Kidney epithelial cell (primary cell): ENCODE results near the gene FOSB. TPM values are rescaled to one million over a fixed set of nuclear protein-coding genes. Genes with fewer than 3 reads are reported as not detected.
A peak's percentile ranks its signal among the peaks of the same experiment; 100 is the strongest.

Experiments used
- DNase-seq: peaks from one replicate; pipeline ENCODE4 v3.0.0-alpha.2; 2010; ENCODE audit warnings: low read depth
- H3K27me3 ChIP-seq: 2 replicates; pipeline ENCODE4 v1.6.0; 2011; ENCODE audit warnings: low read length; ENCODE audit not compliant: control insufficient read depth, insufficient read depth
- H3K36me3 ChIP-seq: 2 replicates; pipeline ENCODE4 v1.5.1; 2011; ENCODE audit warnings: low read length; ENCODE audit not compliant: control insufficient read depth, insufficient read depth
- H3K4me3 ChIP-seq: 2 replicates; pipeline ENCODE4 v1.5.1; 2011; ENCODE audit warnings: low read depth, mild to moderate bottlenecking, control low read depth, low read length
- CTCF ChIP-seq: IDR thresholded peaks from 2 replicates; pipeline ENCODE4 v1.5.1; 2011; ENCODE audit warnings: mild to moderate bottlenecking, moderate library complexity, low read length, control low read depth, inconsistent platforms; ENCODE audit not compliant: insufficient read depth, poor library complexity, severe bottlenecking
- total RNA-seq: library from RNA; depleted of rRNA; stranded (reverse); fragments of >200 nt; gene quantifications from 2 replicates; pipeline ENCODE4 v1.2.3, GENCODE V29; 2015

Gene FOSB
- total RNA-seq, 1 donor from 2014 or later = 1.6 TPM

- no peak for TF ChIP-seq CTCF
- no peaks in the 10 kb centered on the region for H3K36me3 ChIP-seq
- no peak overlapping the region for H3K4me3 ChIP-seq
Measured at GRCh38 chr19:45483033-45483432, 15.2 kb downstream of the FOSB start.

DNA sequence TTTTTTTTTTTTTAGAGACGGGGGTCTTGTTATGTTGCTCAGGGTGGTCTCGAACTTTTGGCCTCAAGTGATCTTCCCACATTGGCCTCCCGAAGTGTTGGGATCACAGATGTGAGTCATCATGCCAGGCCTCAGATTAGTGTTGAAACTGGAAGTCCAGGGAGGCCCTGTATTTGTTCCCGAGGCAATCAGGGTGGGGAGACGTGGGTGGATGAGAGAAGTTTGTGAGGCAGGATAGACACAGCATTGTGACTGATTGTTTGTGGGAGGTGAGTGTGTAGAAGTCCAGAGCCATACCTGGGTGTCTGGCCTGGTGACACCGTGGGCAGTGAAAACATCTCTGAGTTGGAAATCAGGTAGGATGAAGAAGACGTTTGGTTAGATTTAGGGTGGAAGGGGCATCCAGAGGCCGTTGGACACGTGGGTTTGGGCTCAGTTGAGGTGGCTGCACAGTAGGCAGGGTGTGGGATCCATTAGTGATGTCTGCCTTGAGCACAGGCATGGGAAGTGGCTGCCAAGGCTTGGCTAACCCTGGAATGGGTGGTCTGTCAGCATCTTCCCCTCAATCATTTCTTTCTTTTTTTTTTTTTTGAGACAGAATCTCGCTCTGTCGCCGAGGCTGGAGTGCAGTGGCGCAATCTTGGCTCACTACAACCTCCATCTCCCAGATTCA lies 16.6 kb downstream of the FOSB start:
- no peak for DNase-seq
- no peak overlapping the region for H3K4me3 ChIP-seq

More at GRCh38 chr19:45483033-45483432, 15.2 kb downstream of the FOSB start:
- no peak for DNase-seq
- no peaks in the 10 kb centered on the region for H3K27me3 ChIP-seq

DNA sequence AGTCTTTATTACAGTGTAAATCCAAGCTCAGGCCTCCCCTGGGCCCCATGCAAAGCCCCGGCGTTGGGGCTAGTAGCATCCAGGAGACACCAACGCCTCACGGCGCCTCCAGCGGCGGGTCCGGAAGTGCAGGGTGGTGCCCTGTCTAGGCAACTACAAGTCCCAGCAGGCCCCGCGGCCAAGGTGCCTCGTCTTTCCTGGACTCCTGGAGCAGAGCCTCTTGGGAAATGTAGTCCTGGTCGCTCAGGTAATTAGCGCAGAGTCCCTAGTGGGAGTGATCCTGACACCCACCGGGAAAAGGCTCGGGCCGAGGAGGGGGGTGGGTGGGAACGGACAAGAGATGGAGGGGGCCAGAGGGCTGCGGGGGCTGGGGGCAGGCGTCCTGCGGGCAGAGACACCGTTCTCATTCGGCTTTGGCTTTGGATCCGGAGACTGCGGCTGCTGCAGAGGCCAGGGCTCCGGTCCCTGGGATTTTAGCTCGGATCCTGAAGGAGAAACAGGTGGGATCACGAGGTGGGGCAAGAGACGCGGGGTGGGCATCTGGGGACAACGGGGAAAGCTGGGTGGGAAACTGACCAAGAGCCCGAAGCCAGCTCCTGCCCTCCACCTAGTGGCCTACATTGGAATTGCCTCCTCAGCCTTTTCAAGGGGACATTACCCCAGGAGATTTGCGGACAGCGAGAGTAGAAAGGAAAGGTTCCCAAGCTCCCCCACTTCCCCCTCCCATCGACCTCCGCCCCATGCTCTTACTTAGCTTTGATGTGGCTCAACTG lies 17.7 kb downstream of the FOSB start:
- peak; percentile 70 for DNase-seq

More for the DNA sequence above, 16.6 kb downstream of the FOSB start:
- no peak for TF ChIP-seq CTCF
- Histone ChIP-seq H3K36me3 (no peaks in the 10 kb centered on the region), H3K27me3 (no peaks in the 10 kb centered on the region)

DNA sequence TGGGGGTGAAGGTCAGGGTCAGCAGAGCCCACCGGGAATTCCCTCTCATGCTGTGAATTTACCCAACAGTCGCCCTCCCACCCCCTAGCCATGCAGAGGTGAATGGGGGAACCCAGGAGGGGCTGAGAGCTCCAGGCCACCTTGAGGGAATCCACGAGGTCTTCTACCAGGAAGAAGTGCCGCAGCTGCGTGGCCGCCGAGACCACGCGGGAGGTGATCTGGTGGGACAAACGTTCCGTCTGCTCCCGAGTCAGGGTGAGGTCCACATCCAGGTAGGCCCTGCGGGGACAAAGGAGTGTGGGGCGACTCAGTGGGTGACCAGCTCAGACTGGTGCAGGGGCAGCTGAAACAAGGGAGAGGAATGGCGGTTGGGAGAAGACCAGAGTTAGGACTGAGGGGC lies 20.9 kb downstream of the FOSB start:
- Histone ChIP-seq H3K27me3 (no peaks in the 10 kb centered on the region), H3K4me3 (no peak overlapping the region), H3K36me3 (no peaks in the 10 kb centered on the region)
- no peak for TF ChIP-seq CTCF
- DNase-seq = no peak

More for the DNA sequence above, 17.7 kb downstream of the FOSB start:
- Histone ChIP-seq H3K36me3 (no peaks in the 10 kb centered on the region), H3K27me3 (no peaks in the 10 kb centered on the region), H3K4me3 (peak overlapping the region; percentile 62)
- peak; percentile 95 for TF ChIP-seq CTCF

DNA sequence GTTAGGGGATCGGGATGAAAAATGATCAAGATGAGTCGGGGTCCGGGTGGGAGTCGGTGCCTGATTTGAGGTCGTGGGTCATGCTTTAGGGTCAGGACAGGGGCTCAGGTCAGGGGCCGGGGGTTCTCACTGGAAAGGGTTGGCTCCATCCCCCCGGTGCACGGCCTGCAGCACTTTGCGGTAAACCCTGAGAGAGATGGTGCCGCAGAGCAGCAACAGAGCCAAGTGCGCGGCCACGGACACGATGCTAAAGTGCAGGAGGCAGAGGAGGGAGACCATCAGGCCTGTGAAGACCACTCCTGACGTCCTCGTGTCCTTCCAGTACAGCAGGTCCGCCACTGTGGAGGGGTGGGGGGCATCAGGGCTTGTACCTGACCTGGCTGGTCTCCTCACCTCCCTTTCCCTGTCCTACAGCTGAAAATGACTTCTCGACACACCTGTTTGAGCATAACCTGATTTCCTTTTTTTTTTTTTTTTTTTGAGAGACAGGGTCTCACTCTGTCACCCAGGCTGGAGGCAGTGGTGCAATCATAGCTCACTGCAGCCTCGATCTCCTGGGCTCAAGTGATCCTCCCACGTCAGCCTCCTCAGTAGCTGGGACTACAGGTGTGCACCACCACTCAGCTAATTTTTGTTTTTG lies 21.5 kb downstream of the FOSB start:
- no peak overlapping the region for H3K4me3 ChIP-seq
- no peak for TF ChIP-seq CTCF

More for the DNA sequence above, 21.5 kb downstream of the FOSB start:
- no peak for DNase-seq
- H3K27me3 ChIP-seq = no peaks in the 10 kb centered on the region
- no peaks in the 10 kb centered on the region for H3K36me3 ChIP-seq
